ENCODE data around the gene HDAC9.

GRCh38 chr7:19030281-19030680 lies 534.7 kb downstream of the HDAC9 start:
- TF ChIP-seq ISX (CRISPR knock-in tag; conservative IDR thresholded peaks at IDR 0.05), result no peak
- TF ChIP-seq ATF1 (CRISPR knock-in tag; IDR thresholded peaks at IDR 0.05), result no peak
- no peak for TF ChIP-seq TAF1 (CRISPR knock-in tag; IDR thresholded peaks at IDR 0.05)
